Lower lobe of right lung (tissue), 1 donor: Measurements from ENCODE around the gene LMO1. TPM values are rescaled to one million over a fixed set of nuclear protein-coding genes. Genes with fewer than 3 reads are reported as not detected.

Experiments
- total RNA-seq: library from RNA; stranded (reverse); fragmentation: NEBNext Ultra II Directional; extraction: Animal tissue kit (Norgen Biotek cat#: 25700); gene quantifications from one replicate; pipeline ENCODE4 v1.2.1, GENCODE V29; 2021
- donor health status: DM: no; HTN: yes; CAD: no; lungs with severe emphysema.

LMO1 gene
- total RNA-seq, 1 donor from 2014 or later: not detected

Other genes with a start within 250 kb of the LMO1 start
- 5.2 TPM for gene TUB, start 182.7 kb downstream of the LMO1 start, total RNA-seq
- gene RIC3, start 94.9 kb downstream of the LMO1 start, total RNA-seq: 12.7 TPM